ENCODE results near the gene LRP2.

GRCh38 chr2:169388161-169388560 is 25.8 kb upstream of the LRP2 start:
- TF ChIP-seq CTCF (IDR thresholded peaks at IDR 0.05) (no peak), POLR2A (IDR thresholded peaks at IDR 0.05) (no peak)

Measured in lower leg skin (tissue), 3 donors.